Measurements from ENCODE around the gene USP32.
"Not testable (repeated sequence)": the region's sequence is repeated elsewhere in the genome, so short reads cannot be mapped to it uniquely, and the experiment has no call there.

The USP32 gene

DNA sequence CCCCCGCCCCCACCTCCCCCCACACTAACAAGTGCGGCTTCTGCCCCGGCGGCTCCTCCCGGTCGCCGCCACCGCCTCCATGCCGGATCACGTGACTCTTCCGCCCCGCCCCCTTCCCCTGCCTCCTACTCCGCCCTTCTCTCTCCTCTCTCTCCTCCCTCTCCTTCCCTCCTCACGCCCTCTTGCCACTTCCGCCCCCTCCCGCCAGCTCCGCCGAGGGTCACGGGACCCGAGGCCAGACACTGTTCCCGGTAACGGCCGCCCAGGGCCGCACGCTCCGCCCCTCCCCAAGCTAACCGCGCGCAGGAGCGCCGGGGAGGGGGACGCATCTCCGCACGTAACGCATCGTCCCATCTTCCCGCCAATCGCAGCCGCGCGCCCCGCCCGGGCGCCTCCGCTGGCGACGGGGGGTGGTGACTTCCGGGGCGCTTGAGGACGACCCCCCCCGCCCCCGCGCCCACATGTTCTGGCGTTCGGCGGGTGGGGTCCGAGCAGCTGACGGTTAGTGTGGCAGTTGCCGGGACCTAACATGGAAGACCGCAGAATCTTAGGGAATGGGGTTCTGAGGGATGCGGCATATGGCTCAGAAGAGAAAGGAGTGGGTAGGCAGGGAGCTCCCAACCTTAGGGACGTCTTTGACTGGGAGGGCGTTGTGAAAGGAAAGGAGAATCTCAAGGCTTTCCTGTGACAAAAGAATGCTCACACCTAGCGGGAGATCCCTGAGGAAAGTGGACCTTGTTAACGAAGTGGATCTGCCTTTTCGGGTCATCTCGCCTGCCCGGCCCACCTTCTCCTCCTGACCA lies at the start of gene USP32:
Gene USP32, minus strand, starts transcription at position 92 of the 803 bp plus-strand sequence. CDS start 194 bp downstream, outside the sequence.
- peak; percentile 98 for DNase-seq

- DNase-seq: no peak
Observed at GRCh38 chr17:60439501-60439900, 47.6 kb upstream of the USP32 start.

- no peak for DNase-seq
Observed at GRCh38 chr17:60436676-60437075, 44.7 kb upstream of the USP32 start.

DNA sequence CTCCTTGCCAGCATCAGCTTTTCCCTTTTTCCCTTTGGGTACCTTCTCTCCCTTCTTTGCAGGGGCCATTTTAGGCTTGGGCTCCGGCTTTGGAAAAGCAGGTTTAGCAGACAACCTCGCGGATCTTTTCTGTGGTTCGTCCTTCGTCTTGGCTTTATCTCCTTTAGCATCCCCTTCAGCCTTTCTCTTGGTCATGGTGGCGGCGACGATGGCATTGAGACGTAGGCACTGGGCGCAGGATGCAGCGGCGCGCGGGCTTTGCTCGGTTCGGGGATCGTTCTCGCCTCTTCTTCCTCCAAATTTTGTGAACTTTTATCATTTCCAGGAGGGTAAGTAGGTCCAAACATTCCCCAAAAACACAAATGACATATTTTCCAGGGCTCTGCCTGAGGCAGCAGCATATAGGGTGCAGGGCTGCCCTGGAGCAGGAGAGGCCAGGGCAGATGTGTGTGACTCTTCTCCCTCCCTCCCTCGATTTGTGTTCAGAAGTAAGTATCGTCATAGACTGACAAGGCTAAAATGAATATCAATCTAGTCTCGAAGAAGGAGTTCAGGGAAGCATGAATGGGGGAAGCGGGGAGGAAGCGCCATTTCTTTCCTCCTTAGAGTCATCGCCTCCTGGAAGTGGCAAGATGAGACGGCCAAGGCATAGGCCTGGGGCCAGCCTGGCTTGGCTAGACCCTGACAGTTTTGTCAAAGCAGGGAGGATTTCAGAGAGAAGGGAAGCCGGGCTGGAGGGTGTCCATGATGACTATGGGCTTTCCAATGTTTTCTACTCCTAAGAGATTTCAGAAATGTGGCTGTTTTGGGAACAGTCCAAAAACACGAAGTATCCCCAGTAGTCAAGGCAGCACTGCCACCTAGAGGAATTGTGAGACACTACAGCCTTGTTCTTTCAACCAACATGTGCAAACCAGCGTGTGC lies 43.6 kb upstream of the USP32 start:
- peak; percentile 40 to 50 for DNase-seq

DNA sequence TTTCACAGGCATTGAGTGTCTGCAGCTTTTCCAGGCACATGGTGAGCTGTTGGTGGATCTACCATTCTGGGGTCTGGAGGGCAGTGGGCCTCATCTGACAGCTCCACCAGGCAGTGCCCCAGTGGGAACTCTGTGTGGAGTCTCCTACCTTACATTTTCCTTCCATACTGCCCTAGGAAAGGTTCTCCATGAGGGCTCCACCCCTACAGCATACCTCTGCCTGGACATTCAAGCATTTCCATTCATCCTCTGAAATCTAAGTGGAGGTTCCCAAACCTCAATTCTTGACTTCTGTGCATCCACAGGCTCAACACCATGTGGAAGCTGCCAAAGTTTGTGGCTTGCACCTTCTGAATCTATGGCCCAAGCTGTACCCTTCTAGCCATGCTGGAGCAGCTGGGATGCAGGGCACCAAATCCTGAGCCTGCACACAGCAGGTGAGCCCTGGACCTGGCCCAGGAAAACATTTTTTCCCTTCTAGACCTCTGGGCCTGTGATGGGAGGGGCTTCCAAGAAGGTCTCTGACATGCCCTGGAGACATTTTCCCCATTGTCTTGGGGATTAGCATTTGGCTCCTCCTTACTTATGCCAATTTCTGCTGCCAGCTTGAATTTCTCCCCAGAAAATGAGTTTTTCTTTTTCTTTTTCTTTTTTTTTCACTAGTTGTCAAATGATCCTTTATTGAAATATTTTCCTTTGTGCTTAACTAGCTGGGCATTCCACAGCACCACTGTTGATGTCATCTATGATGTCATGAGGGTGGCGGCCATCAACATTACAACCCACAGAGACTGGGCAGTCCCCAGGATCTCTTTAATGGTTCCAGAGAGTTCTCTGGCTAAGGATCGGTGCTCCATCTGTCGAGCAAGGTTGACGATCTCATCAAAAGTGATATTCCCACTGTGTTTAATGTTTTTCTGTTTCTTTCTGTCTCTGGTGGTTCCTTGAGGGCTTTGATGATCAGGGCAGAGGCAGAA lies 41.4 kb upstream of the USP32 start:
- DNase-seq: not testable (repeated sequence)

GRCh38 chr17:60430561-60430960 lies 38.6 kb upstream of the USP32 start:
- not testable (repeated sequence) for DNase-seq

- not testable (repeated sequence) for DNase-seq
Observed at GRCh38 chr17:60428491-60428890, 36.6 kb upstream of the USP32 start.

DNA sequence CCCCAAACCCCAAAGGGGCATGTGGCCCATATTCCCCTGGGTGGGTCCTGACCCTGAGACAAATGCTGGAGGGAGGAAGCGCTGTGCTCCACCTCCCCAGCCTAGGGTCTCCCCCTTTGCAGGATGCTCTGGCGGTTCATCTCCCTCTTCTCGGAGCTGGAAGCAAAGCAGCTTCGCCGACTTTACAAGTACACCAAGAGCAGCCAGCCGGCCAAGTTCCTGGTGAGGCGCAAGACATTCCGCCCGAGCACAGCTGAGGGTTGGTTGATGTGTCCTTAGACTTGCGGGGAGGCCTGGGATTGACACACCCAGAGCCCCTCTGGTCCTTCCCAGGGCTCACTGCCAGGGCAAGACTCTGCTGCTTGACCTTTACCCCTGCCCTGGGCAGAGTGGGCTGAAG lies 34.7 kb upstream of the USP32 start:
- DNase-seq: no peak

- DNase-seq: no peak
Observed at GRCh38 chr17:60425626-60426025, 33.7 kb upstream of the USP32 start.

DNA sequence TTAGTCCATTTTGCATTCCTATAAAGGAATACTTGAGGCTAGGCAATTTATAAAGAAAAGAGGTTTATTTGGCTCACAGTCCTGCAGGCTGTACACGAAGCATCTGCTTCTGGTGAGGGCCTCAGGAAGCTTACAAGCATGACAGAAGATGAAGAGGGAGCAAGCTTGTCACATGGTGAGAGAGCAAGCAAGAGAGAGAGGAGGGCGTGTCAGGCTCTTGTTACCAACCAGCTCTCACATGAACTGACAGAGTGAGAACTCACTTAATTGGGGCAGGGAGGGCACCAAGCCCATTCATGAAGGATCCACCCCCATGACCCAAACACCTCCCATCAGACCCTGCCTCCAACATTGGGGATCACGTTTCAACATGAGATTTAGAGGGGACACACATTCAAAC lies 31.9 kb upstream of the USP32 start:
- DNase-seq: no peak

DNA sequence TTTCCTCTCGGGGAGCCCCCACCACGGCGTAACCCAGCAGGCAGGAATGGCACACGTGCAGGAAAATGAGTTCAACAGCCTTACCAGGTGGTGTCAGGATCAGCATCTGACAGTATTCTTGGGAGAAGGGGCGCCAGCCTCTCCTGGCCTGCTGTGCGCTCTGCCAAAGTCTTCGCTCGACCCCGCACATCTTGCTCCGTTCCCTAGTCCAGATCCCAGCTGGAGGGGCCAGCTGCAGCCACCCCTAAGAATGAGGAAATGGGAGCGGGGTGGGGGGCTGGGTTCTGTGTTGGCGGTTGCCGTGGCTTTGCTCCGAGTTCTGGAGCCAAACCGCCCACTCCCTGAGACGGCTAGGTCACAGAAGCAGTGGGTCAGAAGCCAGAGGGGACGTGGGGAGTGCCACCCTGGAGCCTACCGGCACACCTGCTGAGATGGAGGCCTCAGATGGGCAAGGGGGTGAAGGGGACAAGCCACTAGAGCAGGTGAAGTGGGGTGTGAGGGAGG lies 30.3 kb upstream of the USP32 start, which contains the start of gene CHCT1:
Gene CHCT1, plus strand, starts transcription at position 328 of the 504 bp plus-strand sequence. Its CDS starts 104 bp downstream, at position 432.
- no peak for DNase-seq

- DNase-seq: peak; percentile 67 to 73
Observed at GRCh38 chr17:60421273-60422161, 29.6 kb upstream of the USP32 start.

DNA sequence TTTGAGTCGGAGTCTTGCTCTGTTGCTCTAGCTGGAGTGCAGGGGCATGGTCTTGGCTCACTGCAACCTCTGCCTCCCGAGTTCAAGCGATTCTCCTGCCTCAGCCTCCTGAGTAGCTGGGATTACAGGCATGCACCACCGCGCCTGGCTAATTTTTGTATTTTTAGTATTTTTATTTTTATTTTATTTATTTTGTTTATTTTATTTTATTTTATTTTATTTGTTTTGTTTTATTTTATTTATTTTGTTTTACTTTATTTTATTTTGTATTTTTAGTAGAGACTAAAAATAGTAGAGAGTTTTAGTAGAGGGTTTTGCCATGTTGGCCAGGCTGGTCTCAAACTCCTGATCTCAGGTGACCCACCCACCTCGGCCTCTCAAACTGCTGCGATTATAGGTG lies 27.9 kb upstream of the USP32 start:
- not testable (repeated sequence) for DNase-seq

DNA sequence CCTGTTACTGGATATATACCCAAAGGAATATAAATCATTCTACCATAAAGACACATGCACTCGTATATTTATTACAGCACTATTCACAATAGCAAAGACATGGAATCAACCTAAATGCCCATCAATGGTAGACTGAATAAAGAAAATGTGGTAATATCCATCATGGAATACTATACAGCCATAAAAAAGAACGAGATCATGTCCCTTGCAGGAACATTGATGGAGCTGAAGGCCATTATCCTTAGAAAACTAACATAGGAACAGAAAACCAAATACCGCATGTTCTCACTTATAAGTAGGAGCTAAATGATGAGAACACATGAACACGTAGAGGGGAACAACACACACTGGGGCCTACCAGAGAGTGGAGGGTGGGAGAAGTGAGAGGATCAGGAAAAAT lies 27.1 kb upstream of the USP32 start:
- not testable (repeated sequence) for DNase-seq

- DNase-seq: no peak
Observed at GRCh38 chr17:60416368-60416925, 24.5 kb upstream of the USP32 start.

DNA sequence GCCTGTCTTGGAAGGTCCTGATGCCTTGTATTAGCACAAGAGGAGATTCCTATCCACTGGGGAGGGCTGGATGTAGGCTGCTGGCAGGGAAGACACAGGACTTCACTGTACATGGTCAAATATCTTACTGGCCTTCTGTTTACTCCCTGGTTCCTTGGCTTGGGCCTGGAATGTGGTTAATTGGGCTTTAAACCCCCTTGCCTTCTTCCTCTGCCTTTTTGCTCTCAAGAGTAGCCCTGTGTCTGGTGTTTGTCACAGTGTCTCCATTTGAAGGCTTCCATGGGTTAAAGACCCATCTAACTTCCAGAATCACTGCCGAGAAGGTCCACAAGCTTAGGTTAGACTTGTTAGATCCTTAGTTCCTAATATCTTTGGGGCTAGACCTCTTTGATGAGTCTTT lies 23.2 kb upstream of the USP32 start:
- DNase-seq: no peak

GRCh38 chr17:60412701-60413100 lies 20.8 kb upstream of the USP32 start:
- DNase-seq: no peak

DNA sequence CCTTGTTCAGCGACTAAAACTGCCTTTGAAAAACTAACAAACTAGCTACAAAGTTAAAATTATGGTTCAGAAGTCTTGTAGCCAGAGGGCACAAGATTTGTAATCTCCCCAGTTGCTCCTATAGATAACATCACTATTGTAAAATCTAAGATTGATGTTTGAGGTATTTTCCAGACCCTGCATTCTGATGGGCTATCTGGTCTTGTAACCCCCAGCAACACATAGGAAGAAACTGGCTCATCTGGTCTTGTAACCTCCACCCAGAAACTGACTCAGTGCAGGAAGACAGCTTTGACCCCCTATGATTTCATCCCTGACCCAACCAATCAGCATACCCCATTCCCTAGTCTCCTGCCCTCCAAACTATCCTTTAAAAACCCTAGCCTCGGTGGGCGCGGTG lies 18.1 kb upstream of the USP32 start:
- DNase-seq: no peak

GRCh38 chr17:60406887-60407286 lies 15.0 kb upstream of the USP32 start:
- no peak for DNase-seq

DNA sequence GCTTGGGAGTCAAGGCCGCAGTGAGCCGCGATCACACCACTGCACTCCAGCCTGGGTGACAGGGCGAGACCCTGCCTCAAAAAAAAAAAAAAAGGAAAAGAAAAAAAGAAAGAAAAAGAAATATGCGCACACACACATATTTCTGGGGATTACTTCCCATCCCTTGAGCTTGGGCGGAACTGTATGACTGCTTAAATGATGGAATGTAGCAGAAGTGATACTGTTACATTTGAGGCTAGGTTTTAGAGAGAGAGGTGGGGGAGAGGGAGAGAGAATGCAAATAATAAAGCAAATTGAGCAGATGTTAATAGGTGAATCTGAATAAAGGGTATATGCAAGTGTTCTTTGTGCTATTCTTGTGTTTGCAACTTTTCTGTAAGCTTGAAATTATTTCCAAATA lies 12.0 kb upstream of the USP32 start:
- no peak for DNase-seq

GRCh38 chr17:60403523-60403810 lies 11.5 kb upstream of the USP32 start:
- DNase-seq: no peak
